HG03108 (cell line): Measurements from ENCODE around the gene ATXN3L.

Experiments
- ATAC-seq: cut with Tn5 transposase; IDR thresholded peaks from one replicate; pipeline ENCODE4 v1.9.1; 2021; ENCODE audit warnings: moderate library complexity; ENCODE audit not compliant: unreplicated experiment

The ATXN3L gene

GRCh38 chrX:13319953-13320352 lies at the start of gene ATXN3L:
TSS of gene ATXN3L (minus strand) at chrX:13320053. CDS start at chrX:13319934, 119 bp downstream.
- ATAC-seq: no peak

DNA sequence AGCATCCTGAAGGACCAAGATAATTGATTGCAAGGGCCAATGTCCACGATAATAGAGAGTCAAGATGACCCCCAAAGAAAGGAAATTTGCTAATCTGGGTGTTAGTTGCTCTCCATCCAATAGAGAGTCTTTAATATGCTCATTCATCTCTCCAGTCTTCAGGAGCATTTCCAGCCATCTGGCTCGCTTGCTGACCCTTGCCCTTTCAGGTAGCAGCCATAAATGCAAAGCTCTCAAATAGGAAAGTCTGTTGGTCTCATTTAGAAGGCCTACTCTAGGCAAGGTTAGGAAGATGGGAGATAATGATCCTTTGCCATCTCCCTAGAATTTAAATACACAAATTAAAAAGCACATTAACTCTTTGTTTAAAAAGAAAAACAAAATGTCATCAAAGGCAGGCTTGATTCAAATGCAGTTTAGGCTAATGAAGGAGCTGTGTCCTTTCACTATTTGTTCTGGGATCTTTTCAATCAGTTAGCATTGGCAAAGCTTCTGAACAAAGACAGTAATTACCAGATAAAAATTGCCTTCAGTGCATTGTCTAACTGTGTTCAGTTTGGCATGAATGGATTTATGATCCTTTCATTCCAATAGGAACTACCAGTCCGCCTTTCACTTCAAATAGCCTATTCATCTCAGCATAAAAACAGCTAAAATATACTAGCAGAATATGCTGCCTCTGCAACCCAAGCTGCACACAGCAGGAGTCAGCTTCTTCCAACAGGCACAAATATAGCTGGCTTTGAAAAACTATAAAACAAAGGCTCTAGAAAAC lies 49.6 kb upstream of the ATXN3L start:
- no peak for ATAC-seq

DNA sequence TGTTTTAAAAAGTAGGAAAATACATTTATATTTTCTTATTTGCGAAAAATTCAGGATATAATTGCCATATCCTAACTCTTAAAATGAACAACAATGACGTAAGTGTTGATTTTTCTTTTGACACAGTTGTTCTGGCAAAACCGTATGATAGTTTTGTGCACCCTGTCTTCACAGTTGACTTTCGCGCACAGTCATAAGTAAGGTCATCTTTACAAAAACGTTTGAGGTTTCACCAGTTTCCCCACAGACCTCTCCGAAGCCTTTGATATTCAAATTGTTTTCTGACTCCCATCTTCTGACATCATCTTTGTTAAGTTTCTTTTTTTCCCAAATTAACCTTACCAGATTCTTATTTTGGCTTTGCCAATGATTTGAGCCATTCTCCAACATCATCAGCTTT lies 48.1 kb upstream of the ATXN3L start:
- ATAC-seq: no peak

GRCh38 chrX:13366698-13367097 lies 46.8 kb upstream of the ATXN3L start:
- ATAC-seq: no peak

DNA sequence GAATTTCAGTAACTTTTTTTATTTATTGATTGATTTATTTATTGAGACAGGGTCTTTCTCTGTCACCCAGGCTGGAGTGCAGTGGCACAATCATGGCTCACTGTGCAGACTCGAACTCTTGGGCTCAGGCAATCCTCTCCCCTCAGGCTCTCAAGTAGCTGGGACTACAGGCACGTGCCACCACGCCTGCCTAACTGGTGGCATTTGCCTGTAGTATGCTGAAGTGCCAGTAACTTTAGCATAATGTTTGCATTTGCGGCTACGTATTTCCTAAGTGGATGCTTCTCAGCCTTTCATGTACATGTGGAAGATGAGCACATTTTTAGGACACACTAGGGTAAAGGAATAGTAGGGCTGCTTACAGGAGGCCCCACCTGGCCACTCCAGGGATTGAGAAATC lies 45.3 kb upstream of the ATXN3L start:
- ATAC-seq: no peak

GRCh38 chrX:13364230-13364857 lies 44.5 kb upstream of the ATXN3L start:
- no peak for ATAC-seq

- no peak for ATAC-seq
These were observed 40.3 kb upstream of the ATXN3L start for GRCh38 chrX:13360146-13360545.

- ATAC-seq: no peak
These were observed 38.1 kb upstream of the ATXN3L start for GRCh38 chrX:13357925-13358324.

DNA sequence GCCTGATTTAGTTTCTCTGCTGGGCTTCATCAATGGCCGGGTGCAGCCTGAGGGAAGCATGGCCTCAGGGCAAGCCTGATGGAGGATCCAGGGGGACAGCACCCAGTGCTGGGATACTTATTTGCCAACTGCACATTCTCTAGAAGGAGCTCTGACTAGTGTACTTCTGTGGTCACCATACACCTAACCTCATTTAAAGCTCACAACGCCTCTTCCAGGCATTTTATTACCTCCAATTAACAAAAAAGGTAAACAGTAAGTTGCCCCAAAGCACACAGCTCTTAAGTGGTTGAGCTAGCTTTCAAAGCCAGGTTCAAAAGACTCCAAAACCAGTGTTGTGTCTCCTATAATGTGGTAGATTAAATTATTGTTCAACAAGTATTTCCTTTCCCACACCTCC lies 26.8 kb upstream of the ATXN3L start:
- ATAC-seq: no peak

DNA sequence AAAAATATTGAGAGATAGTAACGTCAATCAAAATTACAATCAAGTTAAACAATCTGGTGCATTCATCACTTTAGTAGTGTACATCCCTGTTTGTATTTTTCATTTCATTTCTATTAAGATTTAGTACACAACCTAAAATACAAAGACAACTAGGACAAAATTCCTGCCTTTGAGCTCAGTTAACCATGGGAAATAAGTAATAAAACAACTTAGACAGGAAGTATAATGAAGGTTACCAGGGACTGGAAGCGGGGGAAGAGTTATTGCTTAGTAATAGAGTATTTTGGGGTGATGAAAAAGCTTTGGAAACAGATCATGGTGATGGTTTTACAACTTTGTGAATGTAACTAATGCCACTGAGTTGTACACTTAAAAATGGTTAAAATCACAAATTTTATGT lies 25.6 kb upstream of the ATXN3L start:
- no peak for ATAC-seq

DNA sequence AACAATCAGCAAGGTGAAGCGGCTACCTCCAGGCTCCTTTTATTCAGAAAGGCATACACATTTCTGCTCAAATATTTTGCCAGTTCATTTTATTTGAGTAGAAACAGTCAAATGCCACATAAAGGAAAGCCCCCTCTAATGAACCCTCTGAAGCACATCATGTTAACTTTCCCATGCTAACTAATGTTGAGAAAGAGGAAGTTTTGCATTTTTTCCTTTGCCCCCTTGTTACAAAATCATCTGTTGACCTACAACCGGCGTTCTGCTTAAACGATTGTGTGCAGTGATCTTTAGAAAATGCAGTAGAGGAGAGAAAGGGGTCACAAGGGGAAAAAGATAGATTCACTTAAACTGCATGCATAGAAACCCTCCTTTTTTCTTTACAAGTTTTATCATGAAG lies 25.2 kb upstream of the ATXN3L start:
- ATAC-seq: no peak

- ATAC-seq: no peak
These were observed 21.7 kb upstream of the ATXN3L start for GRCh38 chrX:13341491-13342101.

GRCh38 chrX:13340182-13340791 lies 20.4 kb upstream of the ATXN3L start:
- no peak for ATAC-seq

DNA sequence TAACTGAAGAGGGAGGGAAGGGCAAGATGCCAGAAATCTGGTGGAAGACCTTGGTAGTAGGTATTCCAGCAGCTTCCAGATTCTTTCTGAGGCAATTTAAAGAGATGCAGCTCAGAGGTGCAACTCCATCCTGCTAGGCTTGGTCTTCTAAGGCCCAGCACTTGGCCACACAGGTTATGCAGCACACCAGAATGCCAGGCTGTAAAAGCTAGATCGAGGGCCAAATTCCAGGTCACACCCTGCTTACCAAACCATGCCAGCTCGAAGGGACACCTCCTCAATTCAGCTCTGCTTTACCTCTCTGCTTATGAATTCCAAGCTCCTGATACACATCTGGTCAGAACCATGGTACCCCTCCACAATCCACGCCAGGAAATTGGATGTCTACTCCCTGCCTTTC lies 19.8 kb upstream of the ATXN3L start:
- no peak for ATAC-seq

DNA sequence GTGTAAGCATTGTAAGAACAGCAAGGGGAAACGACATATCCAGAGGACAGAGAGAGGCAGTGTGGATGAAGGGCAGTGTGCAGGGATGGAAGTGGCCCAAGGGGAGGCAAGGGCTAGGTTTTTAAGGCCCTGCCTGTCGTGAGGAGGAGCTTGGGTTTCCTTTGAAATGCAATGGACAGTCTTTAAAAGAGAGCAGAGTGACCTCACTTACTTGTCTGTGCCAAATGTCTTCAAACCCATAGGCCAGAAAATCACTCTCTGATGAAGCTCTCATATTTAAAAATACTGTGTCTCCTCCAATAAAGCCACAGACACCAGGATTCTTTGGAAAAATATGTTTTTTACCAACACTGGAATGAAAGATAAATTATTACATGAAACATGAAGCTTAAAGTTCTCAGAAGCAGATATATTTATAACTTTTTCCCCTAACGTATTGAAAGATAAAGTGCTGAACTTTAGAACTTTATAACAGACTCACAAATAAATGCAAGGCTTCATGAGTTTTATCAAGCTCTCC lies 19.2 kb upstream of the ATXN3L start:
- no peak for ATAC-seq

DNA sequence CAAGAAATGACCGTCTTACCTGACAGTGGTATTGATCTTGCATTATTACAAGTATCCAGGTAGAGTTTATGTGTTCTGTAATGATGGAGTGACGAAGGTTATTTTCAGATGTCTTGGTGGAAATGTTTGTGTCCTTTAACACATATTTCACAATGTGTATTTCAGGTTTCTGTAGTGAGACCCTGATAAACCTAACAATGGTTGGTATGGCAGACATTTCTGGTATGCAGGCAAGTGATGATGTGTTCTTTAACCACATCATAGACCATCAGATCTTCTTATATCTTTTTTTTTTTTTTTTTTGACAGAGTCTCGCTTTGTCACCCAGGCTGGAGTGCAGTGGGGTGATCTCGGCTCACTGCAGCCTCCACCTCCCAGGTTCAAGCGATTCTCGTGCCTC lies 14.6 kb upstream of the ATXN3L start:
- no peak for ATAC-seq

DNA sequence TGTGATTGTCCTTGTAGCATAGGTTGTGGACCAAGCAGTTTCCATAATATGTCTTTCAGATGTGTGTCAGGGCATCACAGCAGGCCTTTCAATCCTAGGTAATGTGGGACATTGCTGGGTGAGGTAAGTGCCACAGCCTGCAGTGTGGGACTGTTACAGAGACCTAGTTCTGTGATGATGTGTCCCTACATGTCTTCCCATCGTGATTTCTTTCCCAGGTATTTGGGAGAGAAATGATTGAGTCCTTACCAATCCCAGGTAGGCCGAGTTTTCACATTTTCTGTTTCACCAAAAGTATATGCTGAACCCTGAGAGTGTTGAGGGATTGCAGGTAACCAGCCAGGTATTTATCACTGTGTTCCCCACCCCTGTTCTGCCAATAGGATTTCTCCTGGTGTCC lies 10.6 kb upstream of the ATXN3L start:
- no peak for ATAC-seq

DNA sequence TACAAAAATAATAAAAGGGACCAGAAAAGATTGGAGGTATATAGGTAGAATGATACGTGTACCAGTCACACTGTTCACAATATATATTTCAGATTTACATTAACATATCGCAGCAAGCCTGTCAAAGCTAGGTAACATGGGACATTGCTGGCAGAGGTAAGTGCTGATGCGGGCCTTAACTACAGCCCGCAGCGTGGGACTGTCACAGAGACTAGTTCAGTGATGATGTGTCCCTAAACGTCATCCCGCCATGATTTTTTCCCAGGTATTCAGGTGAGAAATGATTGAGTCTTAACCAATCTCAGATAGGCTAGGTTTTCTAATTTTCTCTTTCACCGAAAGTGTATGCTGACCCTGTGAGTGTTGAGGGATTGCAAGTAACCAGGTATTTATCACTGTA lies 7.8 kb upstream of the ATXN3L start:
- ATAC-seq: no peak

- no peak for ATAC-seq
These were observed 3.4 kb upstream of the ATXN3L start for GRCh38 chrX:13323241-13323640.

GRCh38 chrX:13317366-13317765 lies 2.5 kb downstream of the ATXN3L start:
- ATAC-seq: no peak

DNA sequence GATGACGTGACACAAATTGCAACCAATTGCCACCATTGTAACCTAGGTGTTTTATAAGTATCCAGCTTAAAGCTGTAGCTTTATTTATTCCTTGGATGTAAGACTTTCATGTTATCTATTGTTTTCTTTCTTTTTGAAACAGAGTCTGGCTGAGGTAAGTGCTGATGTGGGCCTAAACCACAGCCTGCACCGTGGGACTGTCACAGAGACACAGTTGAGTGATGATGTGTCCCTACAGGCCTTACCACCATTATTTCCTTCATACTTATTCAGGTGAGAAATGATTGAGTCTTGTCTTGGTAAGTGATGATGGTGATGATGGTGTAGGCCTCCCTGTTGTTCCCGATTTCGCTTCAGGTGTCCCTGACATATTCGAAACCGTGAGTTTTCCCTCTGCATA lies 8.3 kb downstream of the ATXN3L start:
- no peak for ATAC-seq

GRCh38 chrX:13309631-13310030 lies 10.2 kb downstream of the ATXN3L start:
- ATAC-seq: no peak
